GM06990 (cell line): Measurements from ENCODE around the gene PRKCH.

ENCODE experiments used
- DNase-seq: peaks from one replicate; pipeline ENCODE4 v3.0.0-alpha.2; 2011; ENCODE audit not compliant: insufficient read length; ENCODE audit errors: extremely low read depth
- H3K27me3 ChIP-seq: replicated peaks from 2 replicates; pipeline ENCODE4 v1.6.0; 2011; ENCODE audit warnings: low read length; ENCODE audit not compliant: control insufficient read depth, insufficient read depth
- H3K36me3 ChIP-seq: 2 replicates; pipeline ENCODE4 v1.5.1; 2011; ENCODE audit warnings: low read length; ENCODE audit not compliant: control insufficient read depth, insufficient read depth
- H3K4me3 ChIP-seq: replicated peaks from 2 replicates; pipeline ENCODE4 v1.5.1; 2011; ENCODE audit warnings: low read depth, mild to moderate bottlenecking, control low read depth, low read length
- CTCF ChIP-seq: IDR thresholded peaks from 2 replicates; pipeline ENCODE4 v1.5.1; 2011; ENCODE audit warnings: low read length, control low read depth, mild to moderate bottlenecking, inconsistent platforms; ENCODE audit not compliant: insufficient read depth, poor library complexity, severe bottlenecking

PRKCH gene

GRCh38 chr14:61374284-61374683 lies 52.9 kb downstream of the PRKCH start:
- no peaks in the 10 kb centered on the region for H3K36me3 ChIP-seq
- DNase-seq, result no peak
- H3K4me3 ChIP-seq, result no peak overlapping the region
- H3K27me3 ChIP-seq, result no peaks in the 10 kb centered on the region
- TF ChIP-seq CTCF, result no peak

GRCh38 chr14:61375218-61375617 lies 53.8 kb downstream of the PRKCH start:
- Histone ChIP-seq H3K27me3 (no peaks in the 10 kb centered on the region), H3K4me3 (no peak overlapping the region), H3K36me3 (no peaks in the 10 kb centered on the region)
- no peak for DNase-seq
- TF ChIP-seq CTCF, result no peak

- no peak for DNase-seq
- Histone ChIP-seq H3K27me3 (no peaks in the 10 kb centered on the region), H3K36me3 (no peaks in the 10 kb centered on the region), H3K4me3 (no peak overlapping the region)
- no peak for TF ChIP-seq CTCF
These were observed 54.9 kb downstream of the PRKCH start for GRCh38 chr14:61376314-61376713.

- no peak overlapping the region for H3K4me3 ChIP-seq
- no peaks in the 10 kb centered on the region for H3K27me3 ChIP-seq
- H3K36me3 ChIP-seq, result no peaks in the 10 kb centered on the region
- DNase-seq, result no peak
- no peak for TF ChIP-seq CTCF
These were observed 56.4 kb downstream of the PRKCH start for GRCh38 chr14:61377749-61378148.

GRCh38 chr14:61379639-61380184 lies 58.3 kb downstream of the PRKCH start:
- peak; percentile 47 for DNase-seq
- no peaks in the 10 kb centered on the region for H3K36me3 ChIP-seq
- H3K4me3 ChIP-seq, result no peak overlapping the region; the same call in 1 of the 2 replicates
- TF ChIP-seq CTCF, result no peak
- H3K27me3 ChIP-seq, result no peaks in the 10 kb centered on the region

- Histone ChIP-seq H3K4me3 (no peak overlapping the region), H3K36me3 (no peaks in the 10 kb centered on the region), H3K27me3 (no peaks in the 10 kb centered on the region)
- no peak for DNase-seq
- no peak for TF ChIP-seq CTCF
These were observed 59.6 kb downstream of the PRKCH start for GRCh38 chr14:61380984-61381383.
